Hematopoietic multipotent progenitor cell treated with erythropoietin and hydrocortisone succinate and interleukin-3 and kit ligand, for 15 days (in vitro differentiated cells): Measurements from ENCODE around the gene THOP1.

Experiments
- DNase-seq: peaks from one replicate; pipeline ENCODE4 v3.0.0-alpha.2; 2015; ENCODE audit warnings: low spot score

Gene THOP1

GRCh38 chr19:2854849-2855248, 69.5 kb downstream of the THOP1 start:
- no peak for DNase-seq

GRCh38 chr19:2856457-2857050, 71.3 kb downstream of the THOP1 start:
- no peak for DNase-seq

GRCh38 chr19:2858864-2859263, 73.6 kb downstream of the THOP1 start:
- DNase-seq = no peak

DNA sequence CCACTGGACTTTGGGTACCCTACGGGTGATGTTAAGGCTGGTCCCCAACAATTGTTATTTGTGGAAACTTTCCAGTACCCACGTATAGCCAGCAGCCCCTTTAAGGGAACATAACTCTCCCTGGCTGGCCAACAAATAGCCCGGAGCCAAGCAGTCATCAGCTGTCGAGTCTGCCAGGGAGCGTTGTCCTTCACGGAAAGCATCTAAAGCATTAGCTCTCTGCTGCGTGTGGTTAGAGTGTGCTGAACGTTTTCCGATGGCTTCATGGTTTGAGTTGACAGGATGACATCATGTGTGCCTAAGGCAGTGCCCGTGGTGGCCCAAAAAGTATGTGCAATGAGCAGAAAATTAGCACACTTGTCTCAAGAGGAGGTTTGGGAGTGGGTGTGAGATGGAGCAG, 78.5 kb downstream of the THOP1 start:
- DNase-seq = no peak
